ENCODE data around the gene GJA4.
"Not testable (repeated sequence)": the region's sequence is repeated elsewhere in the genome, so short reads cannot be mapped to it uniquely, and the experiment has no call there.

The GJA4 gene

GRCh38 chr1:34770891-34771504, 21.8 kb upstream of the GJA4 start:
- DNase-seq: no peak

- DNase-seq: no peak
These were observed 21.0 kb upstream of the GJA4 start for GRCh38 chr1:34771573-34772371.

- DNase-seq: not testable (repeated sequence)
These were observed 19.7 kb upstream of the GJA4 start for GRCh38 chr1:34773114-34773513.

DNA sequence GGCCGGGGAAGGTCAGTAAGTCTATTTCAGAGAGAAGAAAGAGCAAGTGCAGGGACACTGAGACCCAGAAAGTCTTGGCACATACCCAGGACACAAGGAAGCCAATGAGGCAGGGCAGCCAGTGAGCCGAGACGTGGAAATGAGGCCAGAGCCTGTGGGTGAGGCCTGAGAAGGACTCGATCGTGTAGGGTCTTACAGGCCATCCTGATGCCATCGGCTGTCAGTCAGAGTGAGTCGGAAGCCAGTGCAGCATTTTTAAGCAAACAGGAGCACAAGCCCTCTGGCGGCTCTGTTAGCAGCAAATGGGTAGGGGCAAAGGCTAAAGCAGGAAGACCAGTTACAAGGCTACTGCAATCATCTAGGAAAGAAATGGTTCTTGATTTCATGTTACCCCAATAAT, 17.8 kb upstream of the GJA4 start:
- DNase-seq: no peak

DNA sequence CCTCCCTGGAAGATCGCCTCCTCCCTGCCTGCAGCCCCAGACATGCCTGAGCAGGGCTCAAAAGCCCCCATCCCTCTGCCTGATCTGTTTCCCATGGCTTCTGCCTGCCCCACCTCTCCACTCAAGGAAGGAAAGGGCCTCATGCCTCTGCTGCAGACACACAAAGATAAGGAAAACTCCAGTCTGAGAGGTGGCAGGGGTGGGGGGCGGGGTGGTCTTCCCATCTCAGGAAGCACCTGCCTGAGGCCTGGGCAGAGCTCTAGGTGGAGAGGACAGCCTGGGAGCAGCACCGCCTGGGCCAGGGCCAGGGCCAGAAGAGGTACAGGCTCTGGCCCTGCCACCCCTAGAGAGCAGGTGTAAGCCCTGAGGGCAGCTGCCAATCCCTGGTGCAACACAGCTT, 15.9 kb upstream of the GJA4 start:
- no peak for DNase-seq

GRCh38 chr1:34777519-34778321, 15.1 kb upstream of the GJA4 start:
- no peak for DNase-seq

DNA sequence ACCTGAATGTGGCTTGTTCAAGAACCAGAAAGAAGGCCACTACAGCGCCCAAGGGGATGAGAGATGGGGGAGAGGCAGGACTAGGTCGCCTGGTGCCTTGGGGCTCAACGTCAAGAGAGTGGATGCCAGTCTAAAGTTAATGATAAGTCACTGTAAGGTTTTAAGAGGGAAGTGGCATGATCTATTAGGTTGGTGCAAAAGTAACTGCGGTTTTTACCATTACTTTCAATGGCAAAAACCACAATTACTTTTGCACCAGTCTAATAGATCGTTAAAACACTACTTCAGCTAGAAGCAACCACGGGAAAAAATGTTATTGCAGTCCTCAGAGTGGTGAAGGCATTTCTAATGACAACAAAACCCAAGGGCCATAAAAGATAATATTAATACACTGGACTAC, 14.4 kb upstream of the GJA4 start:
- DNase-seq: no peak

GRCh38 chr1:34779005-34779404, 13.8 kb upstream of the GJA4 start:
- DNase-seq: no peak

DNA sequence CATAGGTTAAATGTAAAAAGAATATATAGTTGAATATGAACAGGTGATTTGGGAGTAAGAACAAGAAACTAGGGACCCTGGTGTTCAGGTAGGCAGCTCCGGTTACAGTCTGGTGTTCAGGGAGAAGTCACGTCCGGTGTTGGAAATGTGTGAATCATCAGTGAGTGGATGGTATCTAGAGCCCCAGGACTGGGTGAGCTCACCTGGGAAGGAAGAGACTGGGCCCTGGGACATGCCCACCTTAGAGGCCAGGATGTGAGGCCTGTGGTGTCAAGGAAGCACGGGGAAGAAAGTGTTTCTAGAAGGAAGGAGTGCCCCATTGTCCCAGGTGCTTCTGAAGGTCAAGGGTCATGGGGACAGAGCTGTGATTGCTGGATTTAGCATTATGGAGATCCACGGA, 13.3 kb upstream of the GJA4 start:
- no peak for DNase-seq

DNA sequence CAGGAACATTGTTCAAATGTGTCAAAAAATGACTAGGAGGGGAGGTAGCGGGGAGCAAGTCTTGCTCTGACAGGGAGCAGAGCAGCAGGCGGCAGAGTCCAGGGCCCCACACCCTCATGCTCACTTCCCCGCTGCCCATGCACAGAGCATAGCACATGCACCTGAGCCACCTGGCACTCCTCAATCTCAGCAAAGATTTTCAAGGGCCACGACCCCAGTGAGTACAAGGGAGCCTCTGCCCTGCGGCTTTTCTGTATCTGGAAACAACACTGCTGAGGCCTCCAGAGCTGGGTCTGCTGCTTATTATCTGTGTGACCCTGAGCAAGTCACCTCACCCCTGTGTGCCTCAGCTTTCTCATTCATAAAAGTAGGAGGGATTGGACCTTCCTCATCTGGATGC, 12.8 kb upstream of the GJA4 start:
- no peak for DNase-seq

DNA sequence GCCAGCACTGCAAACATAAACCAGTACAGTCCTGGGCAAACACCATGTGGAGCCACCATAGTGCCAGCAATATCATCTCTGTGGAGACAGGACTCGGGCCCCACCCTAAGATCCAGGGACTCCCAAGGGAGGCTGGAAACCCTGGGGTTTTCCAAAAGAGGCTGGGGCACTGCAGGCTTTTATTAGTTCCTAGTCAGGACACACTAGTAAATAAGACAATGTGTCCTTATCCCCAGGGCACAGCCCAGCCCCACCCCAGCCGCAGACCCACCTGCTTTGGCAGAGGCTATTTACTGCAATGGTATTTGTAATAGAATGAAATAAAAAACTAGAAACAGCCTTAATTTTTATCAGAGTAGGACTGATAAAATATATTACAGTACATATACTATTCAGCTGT, 12.3 kb upstream of the GJA4 start:
- DNase-seq: no peak

- DNase-seq: peak; percentile 76
These were observed 11.5 kb upstream of the GJA4 start, which contains the start of gene GJB3 for GRCh38 chr1:34781071-34781843. Gene GJB3 (plus strand): TSS chr1:34781214. CDS start chr1:34784763, 3,549 bp downstream.

DNA sequence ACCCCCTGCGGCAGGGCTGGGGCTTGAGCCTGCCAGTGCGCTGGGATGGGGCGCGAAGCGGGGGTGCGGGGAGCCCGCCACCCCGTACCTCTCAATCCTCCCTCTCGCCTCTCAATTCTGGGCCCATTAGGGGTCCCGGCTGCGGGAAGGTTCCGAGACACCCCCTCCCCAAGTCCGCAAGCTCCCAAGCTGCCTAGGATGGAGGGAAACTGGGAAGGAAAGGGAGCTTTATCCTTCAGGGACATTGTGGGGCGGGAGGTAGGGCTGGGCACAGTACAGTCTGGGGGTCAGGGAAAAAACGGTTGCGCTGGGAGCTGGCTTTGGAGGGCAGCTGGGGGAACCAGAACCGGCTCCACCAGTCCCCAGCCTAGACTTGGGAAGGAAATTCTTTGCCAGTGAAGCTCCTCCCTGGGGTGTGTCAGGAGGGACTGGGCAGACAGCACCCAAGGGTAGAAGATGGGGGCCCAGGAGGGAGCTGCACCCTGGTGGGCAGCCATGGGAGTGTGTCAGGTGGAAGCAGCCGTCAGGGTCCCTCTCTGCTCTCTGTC, 10.9 kb upstream of the GJA4 start:
- peak; percentile 55 for DNase-seq

- no peak for DNase-seq
These were observed 8.0 kb upstream of the GJA4 start for GRCh38 chr1:34784751-34785221.

DNA sequence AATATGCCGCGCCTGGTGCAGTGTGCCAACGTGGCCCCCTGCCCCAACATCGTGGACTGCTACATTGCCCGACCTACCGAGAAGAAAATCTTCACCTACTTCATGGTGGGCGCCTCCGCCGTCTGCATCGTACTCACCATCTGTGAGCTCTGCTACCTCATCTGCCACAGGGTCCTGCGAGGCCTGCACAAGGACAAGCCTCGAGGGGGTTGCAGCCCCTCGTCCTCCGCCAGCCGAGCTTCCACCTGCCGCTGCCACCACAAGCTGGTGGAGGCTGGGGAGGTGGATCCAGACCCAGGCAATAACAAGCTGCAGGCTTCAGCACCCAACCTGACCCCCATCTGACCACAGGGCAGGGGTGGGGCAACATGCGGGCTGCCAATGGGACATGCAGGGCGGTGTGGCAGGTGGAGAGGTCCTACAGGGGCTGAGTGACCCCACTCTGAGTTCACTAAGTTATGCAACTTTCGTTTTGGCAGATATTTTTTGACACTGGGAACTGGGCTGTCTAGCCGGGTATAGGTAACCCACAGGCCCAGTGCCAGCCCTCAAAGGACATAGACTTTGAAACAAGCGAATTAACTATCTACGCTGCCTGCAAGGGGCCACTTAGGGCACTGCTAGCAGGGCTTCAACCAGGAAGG, 7.4 kb upstream of the GJA4 start:
- DNase-seq: no peak

- no peak for DNase-seq
These were observed 6.8 kb upstream of the GJA4 start for GRCh38 chr1:34785875-34786470.

DNA sequence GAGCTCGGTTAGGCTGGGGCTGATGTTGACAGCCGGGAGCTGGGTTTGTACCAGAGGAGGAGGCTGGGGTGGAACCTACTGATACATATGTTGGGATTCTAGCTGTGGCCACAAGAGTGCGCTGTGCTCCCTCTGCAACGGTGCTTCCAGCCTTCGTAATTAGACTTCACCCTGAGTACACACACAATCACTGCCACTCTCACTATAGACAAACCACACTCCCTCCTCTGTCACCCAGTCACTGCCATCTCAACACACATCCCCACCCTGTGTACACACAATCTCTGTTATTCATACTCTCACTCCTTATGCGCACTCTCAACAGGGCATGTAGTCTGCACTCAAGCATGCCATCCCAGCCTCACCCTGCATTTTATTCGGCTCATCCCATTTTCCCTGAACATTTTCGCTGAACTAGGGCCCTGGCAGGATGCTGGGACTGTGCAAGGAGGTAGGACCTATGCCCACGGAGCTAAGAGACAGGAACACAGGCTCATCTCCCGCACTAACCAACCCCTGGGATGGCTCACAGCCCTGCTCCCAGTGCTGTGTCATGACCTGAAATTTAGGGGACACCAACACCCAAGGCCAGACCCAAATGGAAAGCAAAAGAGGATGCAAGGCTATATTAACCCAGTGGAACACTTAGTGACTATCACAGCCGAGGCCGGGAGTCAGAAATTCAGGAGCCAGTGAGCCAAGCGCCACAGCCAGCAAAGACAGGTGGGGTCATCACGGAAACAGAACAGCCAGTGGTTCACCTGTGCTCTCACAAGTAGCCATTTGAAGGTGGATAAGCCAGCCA, 6.1 kb upstream of the GJA4 start:
- DNase-seq: peak; percentile 89

DNA sequence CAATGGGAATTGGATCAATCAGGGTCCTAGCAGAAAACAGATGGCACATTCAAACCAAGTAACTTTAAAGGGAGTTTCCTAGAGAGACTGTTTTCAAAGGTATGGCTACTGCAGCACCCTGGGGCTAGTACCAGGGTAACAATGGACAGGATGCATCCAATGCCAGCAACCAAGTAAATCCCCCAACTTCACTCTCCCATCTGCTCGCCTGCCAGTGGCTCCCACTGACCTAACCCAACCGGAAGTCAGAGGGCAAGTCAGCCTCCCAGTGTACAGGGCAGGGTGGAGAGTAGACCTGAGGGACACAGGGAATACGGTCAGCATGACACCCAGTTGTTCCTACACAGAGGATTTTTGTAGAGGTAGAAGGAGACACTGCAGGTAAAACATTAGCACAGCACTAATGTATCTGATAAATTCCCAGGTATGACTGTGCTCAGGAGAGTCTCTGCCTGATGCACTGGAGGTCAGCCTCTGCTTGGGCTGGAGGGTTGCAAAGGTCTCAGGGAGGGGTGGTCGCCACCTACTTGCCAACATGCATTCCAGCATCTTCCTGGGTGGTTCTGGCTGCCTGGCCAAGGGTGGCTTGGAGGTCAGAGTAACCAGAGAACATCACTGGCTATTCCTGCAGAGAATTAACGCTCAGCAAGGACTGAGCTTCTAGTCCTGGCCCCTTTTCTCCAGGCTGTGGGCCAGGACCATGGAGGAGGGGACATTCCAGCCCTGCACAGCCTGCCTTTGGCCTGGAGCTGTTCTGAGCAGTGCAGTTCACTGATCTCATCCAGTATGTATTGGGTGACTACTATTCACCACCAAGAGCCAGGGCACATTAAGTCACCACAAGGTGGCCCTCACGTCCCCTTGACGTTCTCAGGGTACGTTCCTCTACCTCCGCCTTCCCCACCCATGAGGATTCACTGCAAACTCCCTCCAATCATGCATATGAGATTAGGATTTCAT, 5.1 kb upstream of the GJA4 start:
- no peak for DNase-seq

DNA sequence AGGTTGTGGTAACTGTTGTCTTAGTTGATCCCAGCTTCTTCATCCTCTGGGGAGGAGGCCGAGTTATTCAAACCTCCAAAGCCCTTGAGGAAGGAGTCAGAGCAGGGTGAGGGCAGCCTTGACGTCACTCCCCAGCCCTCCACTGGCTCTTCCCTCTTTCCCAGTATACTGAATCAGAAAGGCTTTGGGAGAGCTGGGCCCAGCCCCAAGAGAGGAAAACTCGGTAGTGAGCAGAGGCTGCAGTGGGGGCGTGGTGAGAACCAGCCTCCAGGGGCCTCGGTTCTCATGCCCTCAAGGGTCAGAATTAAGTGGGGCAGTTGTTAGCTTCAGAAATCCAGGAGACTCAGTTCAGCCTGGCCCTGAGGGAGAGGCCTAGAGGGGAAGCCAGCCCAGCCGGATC, 1.8 kb upstream of the GJA4 start:
- DNase-seq: no peak
